ENCODE data around the gene CCL5.

GRCh38 chr17:35872196-35872980, 7.8 kb downstream of the CCL5 start:
- TF ChIP-seq CTCF (IDR thresholded peaks at IDR 0.05): no peak
- no peak for TF ChIP-seq POLR2A (IDR thresholded peaks at IDR 0.05)
